Measurements from ENCODE around the gene SNRPD3.
A peak's percentile ranks its signal among the peaks of the same experiment; 100 is the strongest.

SNRPD3 gene

GRCh38 chr22:24576778-24577177 lies 21.0 kb downstream of the SNRPD3 start:
- no peak for DNase-seq

DNA sequence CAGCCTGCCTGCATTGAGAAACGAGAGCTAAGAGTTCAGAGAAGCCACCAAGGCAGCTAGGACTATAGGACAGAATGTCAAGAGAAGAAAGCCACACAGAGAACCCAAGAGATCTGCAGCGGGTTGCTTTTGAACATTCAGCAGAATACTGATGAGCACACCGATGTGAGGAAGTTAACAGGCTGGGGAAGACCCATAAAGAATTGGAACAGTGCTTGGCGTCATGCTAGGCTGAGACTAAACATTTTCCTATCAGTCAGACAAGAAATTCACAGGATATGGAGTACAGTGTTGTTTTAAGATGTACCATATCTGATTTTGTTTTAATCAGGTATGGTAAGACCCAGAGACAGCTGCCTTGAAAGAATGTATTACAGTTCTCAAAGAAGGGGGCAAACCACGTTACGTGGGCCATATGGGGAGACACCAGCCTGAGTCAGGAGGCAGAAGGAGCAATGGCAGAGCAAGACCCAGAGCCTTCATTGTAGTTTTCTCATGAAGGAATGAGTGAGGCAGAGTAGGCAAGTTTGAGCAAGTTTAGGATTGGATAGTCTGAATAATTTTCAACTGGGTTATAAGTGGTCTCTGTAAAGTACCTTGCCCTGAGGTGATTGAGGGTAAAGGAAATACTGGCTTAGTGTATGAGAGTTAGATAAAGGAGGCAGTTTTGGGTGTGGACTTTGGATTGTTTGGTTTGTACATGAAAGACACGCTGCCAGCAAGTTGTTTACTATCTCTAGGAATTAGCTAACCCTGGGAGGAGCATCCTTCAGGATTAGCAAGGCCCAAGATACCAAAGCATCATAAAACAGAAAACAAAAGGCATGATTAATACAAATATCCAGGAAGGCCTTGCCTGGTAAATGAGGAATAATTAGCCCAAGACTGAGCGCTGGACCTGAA lies 22.8 kb downstream of the SNRPD3 start:
- DNase-seq: no peak

GRCh38 chr22:24579258-24579601 lies 23.4 kb downstream of the SNRPD3 start:
- DNase-seq: no peak

DNA sequence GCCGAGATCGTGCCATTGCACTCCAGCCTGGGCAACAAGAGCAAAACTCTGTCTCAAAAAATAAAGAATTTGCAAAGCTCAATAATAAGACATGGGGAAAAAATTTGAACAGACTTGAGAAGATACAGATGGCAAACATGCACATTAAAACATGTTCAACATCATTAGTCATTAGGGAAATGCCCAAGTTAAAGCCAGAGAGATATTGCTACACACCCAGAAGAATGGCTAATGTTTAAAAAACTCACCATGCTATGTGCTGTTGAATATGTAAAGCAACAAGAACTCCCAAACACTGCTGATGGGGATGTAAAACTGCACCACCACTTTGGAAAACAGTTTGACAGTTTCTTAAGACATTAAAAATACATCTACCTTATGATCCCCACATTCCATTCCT lies 24.5 kb downstream of the SNRPD3 start:
- DNase-seq: peak; percentile 71

GRCh38 chr22:24582056-24582814 lies 26.4 kb downstream of the SNRPD3 start:
- no peak for DNase-seq

DNA sequence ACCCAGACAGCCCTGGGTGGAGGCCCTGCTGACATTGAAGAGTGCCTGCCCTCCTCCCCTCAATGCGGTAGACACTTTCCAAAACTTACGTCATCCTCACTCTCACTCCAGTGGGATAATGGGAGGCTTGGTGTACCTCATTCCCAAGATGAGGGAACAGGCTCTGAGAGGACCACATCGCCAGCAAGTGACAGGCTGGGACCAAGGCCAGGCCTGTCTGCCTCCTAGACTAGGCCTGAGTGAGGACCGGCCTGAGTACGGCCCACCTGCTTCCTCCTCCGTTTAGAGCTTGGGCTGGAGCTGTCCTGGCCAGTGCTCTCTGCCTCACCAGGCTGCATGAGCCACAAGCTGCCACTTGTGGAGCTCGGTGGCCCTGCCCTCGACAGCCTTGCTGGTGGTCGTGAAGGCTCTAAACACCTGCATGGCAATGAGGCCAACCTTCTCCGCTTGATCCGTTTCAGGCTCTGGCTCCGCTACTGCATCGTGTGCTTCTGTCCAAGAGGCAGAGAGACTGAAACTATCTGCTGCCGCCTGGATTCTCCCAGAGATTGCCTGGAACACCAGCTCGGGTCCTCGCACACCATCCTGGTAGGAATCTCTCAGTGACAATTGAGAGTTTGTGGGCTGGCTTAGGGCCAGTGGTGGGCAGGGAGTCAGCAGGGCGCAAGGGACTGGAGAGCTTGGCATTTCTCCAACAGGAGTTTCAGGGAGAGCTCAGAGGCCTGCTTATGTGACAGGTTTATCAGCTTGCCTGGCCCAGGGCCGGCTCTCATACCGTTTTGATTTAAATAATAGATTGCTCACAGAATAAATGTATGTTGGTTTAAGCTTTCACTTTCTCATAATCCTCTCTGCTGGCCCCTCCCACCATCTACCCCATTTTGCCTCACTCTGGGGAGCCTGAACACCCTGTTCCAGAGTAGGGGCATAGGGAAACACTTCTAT lies 27.7 kb downstream of the SNRPD3 start:
- no peak for DNase-seq

DNA sequence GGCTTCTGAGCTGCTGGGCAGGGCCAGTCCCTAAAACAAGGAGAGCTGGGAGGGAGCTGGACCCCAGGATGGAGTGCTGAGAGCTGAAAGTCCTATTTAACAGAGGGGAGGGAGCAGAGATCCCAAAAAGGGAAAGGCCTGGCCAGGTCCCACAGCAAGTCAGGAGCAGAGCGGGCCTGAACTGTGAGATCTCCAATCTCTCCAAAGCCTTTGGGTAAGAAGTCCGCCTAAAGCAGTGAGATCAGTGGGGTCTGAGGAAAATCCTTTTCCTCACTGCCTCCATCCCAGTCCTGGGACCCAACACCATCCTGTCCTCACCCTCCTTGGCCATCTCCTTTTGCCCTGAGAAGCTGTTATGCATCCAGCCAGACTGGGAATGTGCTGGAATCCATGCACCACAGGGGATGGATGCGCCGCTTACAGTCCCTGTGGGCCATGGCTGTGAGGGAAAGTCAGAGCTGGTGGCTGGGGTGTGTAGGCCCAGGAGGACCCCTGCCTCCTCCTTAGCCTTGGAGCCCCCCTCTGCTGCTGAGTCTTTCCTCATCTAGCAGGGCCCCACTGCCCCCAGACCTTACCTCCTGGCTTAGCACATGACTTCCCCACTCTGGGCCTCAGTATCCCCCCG lies 28.5 kb downstream of the SNRPD3 start:
- no peak for DNase-seq

GRCh38 chr22:24584871-24585411 lies 29.1 kb downstream of the SNRPD3 start:
- no peak for DNase-seq

DNA sequence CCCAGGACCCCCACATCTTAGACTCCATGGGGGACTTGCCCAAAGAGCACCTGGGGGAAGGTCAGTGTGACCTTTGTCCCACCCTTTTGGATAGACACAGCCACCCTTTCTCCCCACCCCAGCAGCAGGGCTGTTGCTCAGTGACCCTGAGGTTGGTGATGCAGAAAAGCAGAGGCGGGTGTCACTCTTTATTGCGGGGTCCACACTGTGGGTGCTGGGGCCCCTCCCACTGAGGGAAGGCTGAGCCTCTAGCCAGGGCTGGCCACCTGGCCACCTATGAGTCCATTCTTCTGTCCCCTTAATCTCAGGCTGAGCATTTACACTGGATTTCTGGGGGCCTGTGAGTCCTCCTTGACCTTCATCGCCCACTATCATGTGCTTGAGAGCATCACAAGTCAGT lies 29.7 kb downstream of the SNRPD3 start:
- no peak for DNase-seq

DNA sequence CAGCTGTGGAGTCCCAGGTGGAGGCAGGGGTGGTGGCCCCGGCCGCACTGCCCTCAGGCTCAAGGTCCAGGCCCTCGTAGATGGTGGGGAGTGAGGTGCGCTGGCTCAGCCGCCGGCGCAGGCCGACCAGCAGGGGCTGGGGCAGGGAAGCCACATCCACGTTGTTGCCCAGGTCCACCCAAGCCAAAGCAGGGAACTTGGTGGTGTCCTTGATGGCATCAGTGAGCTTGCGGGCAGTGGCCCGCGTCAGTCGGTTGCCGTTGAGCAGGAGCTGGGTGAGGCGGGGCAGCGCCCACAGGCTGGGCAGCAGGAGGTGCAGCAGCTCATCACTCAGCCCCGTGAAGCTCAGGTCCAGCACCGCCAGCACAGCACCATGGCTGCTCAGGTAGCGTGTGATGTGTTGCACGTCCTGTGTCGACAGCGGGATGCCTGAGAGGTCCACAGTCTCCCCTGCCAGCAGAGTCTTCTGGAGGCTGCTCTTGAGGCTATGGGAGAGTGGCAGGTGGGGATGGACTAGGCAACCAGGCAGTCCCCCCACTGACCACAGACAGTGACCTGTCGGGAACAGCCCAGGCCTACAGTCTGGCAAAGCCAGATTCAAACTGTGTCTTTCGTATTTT lies 30.2 kb downstream of the SNRPD3 start:
- no peak for DNase-seq

GRCh38 chr22:24587251-24587650 lies 31.5 kb downstream of the SNRPD3 start:
- DNase-seq: no peak

DNA sequence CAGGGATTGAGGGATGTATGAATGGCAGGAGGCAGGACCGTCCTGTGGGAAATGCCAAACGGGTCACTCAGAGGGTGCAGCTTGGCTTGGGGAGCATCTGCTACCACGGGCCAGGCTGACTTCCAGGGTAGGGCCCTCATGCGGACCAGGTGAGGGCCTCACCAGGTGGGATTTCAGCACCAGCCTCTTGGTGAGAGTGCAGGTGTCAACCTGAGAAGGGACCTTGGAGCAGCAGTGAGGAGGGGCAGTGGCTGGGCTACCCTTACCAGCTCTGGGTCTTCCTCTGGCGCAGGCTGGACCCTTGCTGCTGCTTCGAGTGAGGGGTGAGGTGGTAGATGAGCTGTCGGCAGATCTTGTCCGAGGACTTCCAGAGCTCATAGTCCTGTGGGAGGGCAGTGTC lies 32.1 kb downstream of the SNRPD3 start:
- no peak for DNase-seq

- no peak for DNase-seq
These were observed 32.6 kb downstream of the SNRPD3 start for GRCh38 chr22:24588381-24588756.

- DNase-seq: no peak
These were observed 33.1 kb downstream of the SNRPD3 start for GRCh38 chr22:24588757-24589481.

GRCh38 chr22:24589518-24590030 lies 33.8 kb downstream of the SNRPD3 start:
- no peak for DNase-seq

GRCh38 chr22:24590596-24591173 lies 34.9 kb downstream of the SNRPD3 start:
- no peak for DNase-seq

GRCh38 chr22:24591286-24591830 lies 35.6 kb downstream of the SNRPD3 start:
- DNase-seq: no peak

DNA sequence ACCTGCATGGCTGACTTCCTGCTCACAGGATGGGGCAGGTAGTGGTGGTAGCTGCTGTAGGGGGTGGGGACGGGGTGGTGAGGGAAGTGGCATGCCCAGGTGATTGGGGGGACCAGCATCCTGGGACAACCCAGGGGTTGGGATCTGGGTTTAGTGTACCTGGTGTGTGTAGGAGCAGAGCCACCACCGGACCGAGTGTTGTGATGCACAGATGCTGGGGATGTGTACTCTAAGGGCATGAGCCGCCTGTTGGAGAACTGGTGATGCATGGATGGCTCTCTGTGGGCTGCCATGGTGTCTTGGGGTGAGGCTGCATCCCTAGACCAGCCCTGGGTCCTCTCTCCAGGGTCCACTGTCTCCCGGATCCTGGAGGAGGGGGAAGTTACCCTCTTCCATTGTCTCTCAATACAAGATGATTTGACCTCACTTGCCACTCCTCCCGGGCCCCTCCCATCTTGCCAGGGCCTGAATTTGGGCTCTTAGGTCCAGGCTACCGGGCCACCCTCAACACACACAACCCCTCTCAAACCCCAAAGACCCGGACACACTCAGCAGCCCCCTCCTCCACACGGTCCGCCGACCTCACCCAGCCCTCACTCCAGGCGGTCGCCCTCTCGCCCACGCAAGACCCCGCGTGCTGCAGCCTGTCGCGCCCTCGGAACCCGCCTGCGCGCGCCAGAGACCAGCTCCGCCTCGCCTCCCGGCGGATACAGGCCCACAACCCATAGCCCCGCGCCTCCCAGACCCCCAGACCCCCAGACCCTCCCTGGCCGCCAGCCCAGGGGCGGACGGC lies 36.5 kb downstream of the SNRPD3 start:
- DNase-seq: no peak

- DNase-seq: peak; percentile 89
These were observed 37.2 kb downstream of the SNRPD3 start, which contains the start of gene LRRC75B for GRCh38 chr22:24592851-24593558. Gene LRRC75B, minus strand, starts transcription at chr22:24593073. Its CDS starts 34 bp downstream, at chr22:24593039.

All from fibroblast of upper back skin (primary cell).